OCI-LY7 (cell line): Measurements from ENCODE around the gene HSPBP1.

ENCODE experiments used
- EZH2phosphoT487 ChIP-seq: fragments of 200-600 bp; sonication (generic); IDR thresholded peaks from 2 replicates; pipeline ENCODE4 v1.6.1; 2018; ENCODE audit warnings: low read depth, borderline replicate concordance, mild to moderate bottlenecking, mixed run types, antibody characterized with exemption, low read length, moderate library complexity, mixed read lengths
- TF ChIP-seq, protein P1 (sequence below): fragments of 200-600 bp; sonication (generic); conservative IDR thresholded peaks from 2 replicates; pipeline ENCODE4 v1.5.1; 2014; ENCODE audit warnings: mild to moderate bottlenecking, antibody characterized with exemption, low read length, moderate library complexity, mixed read lengths

DNA sequence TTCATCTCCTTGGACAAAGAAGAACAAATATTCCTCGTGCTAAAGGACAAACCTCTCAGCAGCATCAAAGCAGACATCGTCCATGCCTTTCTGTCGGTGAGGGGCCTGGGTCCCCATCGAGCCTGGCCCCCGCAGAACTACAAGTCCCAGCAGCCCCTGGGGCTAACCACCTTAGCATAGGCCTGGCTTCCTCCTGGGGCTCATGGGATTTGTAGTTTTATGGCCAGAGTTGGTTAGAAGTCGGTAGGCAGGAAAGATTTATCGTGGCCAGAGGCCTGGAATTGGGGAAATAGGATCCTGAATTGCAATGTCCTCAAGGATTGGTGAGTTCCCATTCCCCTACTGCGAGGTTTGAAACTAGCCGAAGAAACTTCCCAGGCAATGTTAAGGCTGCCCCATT lies 25.6 kb upstream of the HSPBP1 start:
- TF ChIP-seq, protein P1, sequence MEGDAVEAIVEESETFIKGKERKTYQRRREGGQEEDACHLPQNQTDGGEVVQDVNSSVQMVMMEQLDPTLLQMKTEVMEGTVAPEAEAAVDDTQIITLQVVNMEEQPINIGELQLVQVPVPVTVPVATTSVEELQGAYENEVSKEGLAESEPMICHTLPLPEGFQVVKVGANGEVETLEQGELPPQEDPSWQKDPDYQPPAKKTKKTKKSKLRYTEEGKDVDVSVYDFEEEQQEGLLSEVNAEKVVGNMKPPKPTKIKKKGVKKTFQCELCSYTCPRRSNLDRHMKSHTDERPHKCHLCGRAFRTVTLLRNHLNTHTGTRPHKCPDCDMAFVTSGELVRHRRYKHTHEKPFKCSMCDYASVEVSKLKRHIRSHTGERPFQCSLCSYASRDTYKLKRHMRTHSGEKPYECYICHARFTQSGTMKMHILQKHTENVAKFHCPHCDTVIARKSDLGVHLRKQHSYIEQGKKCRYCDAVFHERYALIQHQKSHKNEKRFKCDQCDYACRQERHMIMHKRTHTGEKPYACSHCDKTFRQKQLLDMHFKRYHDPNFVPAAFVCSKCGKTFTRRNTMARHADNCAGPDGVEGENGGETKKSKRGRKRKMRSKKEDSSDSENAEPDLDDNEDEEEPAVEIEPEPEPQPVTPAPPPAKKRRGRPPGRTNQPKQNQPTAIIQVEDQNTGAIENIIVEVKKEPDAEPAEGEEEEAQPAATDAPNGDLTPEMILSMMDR: no peak
- TF ChIP-seq EZH2phosphoT487: no peak
